Raji (cell line): ENCODE data around the gene FGFR4.

Experiments
- POLR2A ChIP-seq: IDR thresholded peaks from 2 replicates; pipeline ENCODE4 v1.6.1; 2011; ENCODE audit warnings: low read depth, low read length, control low read depth; ENCODE audit not compliant: insufficient read depth

Gene FGFR4

DNA sequence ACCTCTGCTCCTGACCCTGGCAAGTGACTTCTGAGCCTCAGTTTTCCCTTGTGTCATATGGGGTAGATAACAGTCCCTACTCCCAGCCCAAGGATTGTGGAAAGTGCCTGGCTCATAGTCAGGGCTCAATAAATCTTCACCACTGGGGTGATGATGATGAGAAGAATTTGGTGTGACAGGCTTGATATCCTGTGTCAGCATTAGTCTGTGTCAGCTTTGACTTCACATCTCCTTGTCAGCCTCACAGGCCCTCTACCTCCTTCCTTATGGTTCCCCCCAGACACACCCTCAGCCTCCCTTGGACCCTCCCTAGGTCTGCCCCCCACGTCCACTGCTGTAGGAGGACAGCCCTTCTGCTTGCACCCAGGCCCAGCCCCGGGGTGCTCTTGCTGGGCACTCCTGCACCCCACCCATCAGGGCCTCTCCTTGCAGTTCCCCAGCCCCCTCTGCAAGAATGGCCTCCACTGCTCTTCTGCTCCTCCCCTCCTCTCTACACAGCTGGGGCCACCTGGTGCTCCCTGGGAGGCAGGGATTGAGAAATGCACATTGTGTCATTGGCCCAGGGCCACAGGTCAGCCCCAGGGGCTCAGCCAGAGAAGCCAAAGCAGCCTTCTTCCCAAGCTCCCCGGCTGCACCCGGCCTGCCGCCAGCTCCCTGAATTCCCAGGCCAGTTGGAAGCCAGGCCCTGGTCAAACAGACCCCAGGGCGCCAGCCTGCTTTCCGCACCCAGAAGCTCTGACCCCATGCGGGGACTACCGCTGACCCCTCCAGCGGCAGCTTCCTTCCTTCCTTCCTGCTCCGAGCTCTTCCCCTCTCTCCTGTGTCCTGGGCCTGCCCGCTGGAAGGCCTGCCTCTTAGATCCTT lies 7.7 kb downstream of the FGFR4 start:
- TF ChIP-seq POLR2A: no peak

- no peak for TF ChIP-seq POLR2A
Observed at GRCh38 chr5:177095088-177095669, 8.5 kb downstream of the FGFR4 start.

- TF ChIP-seq POLR2A: no peak
Observed at GRCh38 chr5:177096162-177097015, 9.7 kb downstream of the FGFR4 start.

DNA sequence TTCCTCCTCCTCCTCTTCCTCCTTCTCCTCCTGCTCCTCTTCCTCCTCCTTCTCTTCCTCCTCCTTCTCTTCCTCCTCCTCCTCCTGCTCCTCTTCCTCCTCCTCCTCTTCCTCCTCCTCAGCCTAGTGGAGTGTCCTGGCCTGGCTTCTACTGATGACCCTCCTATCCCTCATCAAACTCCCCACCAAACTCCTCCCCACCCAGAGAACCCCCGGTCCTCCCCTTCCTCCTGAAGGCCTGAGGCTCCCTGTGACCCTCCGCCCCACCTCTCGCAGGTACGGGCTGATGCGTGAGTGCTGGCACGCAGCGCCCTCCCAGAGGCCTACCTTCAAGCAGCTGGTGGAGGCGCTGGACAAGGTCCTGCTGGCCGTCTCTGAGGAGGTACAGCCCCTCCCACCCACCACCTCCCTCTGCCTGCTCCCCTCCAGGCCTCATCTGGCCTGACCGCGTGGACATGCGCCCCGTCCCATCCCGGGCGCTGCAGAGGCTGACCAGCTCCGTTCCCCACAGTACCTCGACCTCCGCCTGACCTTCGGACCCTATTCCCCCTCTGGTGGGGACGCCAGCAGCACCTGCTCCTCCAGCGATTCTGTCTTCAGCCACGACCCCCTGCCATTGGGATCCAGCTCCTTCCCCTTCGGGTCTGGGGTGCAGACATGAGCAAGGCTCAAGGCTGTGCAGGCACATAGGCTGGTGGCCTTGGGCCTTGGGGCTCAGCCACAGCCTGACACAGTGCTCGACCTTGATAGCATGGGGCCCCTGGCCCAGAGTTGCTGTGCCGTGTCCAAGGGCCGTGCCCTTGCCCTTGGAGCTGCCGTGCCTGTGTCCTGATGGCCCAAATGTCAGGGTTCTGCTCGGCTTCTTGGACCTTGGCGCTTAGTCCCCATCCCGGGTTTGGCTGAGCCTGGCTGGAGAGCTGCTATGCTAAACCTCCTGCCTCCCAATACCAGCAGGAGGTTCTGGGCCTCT lies 10.6 kb downstream of the FGFR4 start:
- no peak for TF ChIP-seq POLR2A

- no peak for TF ChIP-seq POLR2A
Observed at GRCh38 chr5:177098120-177098469, 11.4 kb downstream of the FGFR4 start.

- no peak for TF ChIP-seq POLR2A
Observed at GRCh38 chr5:177098470-177099141, 11.9 kb downstream of the FGFR4 start.

DNA sequence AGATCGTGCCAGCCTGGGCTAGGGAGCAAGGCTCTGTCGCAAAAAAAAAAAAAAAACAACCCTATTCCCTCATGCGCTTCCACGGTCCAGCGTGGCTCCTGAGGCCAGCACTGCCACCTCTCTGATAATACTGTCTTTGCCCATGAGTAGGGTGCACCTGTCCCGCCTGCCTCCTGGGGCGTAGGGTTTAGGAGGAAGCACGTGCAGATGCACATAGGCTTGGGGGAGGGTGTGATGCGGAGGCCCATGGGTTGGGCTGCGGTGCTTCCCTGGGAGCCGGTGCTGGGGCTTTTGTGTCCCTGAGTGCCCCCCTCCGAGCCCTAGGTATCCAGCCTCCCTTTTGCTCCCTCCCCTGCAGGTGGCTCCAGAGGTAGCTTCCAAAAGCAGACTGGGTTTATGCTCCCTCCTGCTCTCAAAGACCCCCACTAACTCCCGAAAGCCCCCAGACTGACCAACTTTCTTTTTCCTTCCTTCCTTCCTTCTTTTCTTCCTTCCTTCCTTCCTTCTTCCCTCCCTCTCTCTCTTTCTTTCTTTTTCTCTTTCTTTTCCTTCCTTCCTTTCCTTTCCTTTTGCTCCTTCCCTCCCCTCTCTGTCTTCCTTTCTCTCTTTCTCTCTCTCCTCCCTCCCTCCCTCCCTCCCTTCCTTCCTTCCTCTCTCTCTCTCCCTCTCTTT lies 12.8 kb downstream of the FGFR4 start:
- TF ChIP-seq POLR2A: no peak

- TF ChIP-seq POLR2A: no peak
Observed at GRCh38 chr5:177100714-177101121, 14.0 kb downstream of the FGFR4 start.

DNA sequence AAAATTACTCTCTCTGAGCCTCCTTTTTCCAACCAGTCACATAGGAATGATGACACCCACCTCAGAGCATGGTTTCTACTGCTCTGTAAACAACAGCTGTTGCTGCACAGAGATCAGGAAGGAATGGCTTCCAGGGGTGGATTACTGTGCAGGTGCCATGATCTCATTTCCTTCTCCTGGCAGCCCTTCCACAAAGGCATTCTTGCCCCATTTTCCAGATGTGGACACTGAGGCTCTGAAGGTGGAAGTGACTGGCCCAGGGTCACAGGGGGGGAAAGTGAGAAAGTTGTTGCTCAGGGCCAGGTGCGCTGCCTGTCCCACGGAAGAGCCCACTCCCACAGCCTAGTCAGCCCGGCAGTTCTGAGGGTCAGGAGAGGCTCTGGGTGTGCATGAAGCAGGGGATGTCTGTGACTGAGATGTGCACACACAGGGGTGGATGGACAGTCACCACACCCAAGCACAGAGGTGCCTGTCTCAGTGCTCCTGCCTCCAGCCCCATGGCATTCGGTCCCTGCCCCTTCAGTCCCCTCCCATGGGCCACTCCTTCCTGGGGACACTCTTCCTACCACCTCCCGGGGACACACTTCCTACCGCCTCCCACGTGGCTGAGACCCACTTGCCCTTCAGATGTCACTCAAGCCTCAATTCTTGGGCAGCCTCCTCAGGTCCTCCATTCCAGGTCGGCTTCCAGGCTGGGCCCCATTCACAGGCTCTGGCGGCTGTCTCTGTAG lies 17.0 kb downstream of the FGFR4 start:
- no peak for TF ChIP-seq POLR2A

DNA sequence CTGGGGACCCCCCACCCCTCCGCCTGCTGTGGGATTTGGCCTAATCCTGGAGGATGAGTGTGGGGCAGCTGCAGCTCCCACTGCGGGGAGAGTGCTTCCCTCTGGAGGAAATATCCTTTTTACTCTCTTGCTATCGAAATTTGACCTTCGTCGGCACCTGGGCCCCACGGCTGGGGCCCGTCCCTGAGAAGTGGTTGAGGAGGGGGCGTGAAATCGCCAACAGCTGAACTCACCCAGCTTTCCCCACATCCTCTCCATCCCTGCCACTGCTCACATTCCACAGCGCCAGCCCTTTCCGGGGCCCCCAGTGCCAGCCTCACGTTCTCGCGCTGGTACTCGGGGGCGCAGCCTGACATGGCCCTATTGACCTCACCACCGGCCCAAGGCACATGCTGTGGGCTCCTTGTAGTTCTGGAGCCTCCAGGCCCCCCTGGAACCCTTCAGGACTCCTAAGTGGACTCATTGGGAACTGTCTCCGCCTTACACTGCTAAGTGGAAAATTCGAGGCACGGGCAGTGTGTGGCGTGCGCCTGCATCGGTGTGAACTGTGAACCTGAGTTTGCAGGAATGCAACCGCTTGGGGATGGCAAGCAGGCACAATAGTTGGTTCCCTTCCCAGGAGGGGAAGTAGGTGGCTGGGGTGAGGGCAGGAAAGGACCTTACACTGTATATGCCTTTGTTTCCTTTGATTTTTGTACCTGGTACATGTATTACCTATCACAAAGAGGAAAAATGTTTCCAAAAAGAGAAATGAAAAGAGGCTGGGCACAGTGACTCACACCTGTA lies 19.2 kb downstream of the FGFR4 start:
- TF ChIP-seq POLR2A: no peak

- no peak for TF ChIP-seq POLR2A
Observed at GRCh38 chr5:177107159-177107558, 20.4 kb downstream of the FGFR4 start.

GRCh38 chr5:177109810-177110209 lies 23.1 kb downstream of the FGFR4 start:
- no peak for TF ChIP-seq POLR2A
